ENCODE data around the gene HS3ST6. TPM values are rescaled to one million over a fixed set of nuclear protein-coding genes. Genes with fewer than 3 reads are reported as not detected.
A peak's percentile ranks its signal among the peaks of the same experiment; 100 is the strongest.

Gene HS3ST6
- total and polyA plus RNA-seq, 2 of the 13 experiments (the other 11 are each of a cell fraction or from before 2014, with no cell fraction given), result not detected

GRCh38 chr16:1946495-1947368 is 28.5 kb upstream of the HS3ST6 start (continued):
- TF ChIP-seq ZBTB37 (CRISPR knock-in tag; IDR thresholded peaks at IDR 0.05), result no peak
- no peak for TF ChIP-seq ZNF670 (CRISPR knock-in tag; IDR thresholded peaks at IDR 0.05; ENCODE audit: borderline replicate concordance)
- TF ChIP-seq GABPA (IDR thresholded peaks at IDR 0.05; ENCODE audit: low read depth, low read length), result no peak
- TF ChIP-seq GABPA (CRISPR knock-in tag; IDR thresholded peaks at IDR 0.05; ENCODE audit: low read depth), result 0 out of 2 replicates have a peak, but pooled peaks have one; percentile 22
- TF ChIP-seq ZNF382 (CRISPR knock-in tag; IDR thresholded peaks at IDR 0.05; ENCODE audit: borderline replicate concordance), result no peak
- peak; percentile 90 for TF ChIP-seq HNRNPL (IDR thresholded peaks at IDR 0.05; ENCODE audit: low read depth, low read length)
- no peak for TF ChIP-seq ZNF530 (CRISPR knock-in tag; IDR thresholded peaks at IDR 0.05; ENCODE audit: low read depth)
- no peak for TF ChIP-seq ZNF354B (CRISPR knock-in tag; IDR thresholded peaks at IDR 0.05)
- TF ChIP-seq RFXANK (CRISPR knock-in tag; IDR thresholded peaks at IDR 0.05), result no peak
- TF ChIP-seq NONO (IDR thresholded peaks at IDR 0.05), result no peak
- no peak for TF ChIP-seq NONO (CRISPR knock-in tag; conservative IDR thresholded peaks at IDR 0.05)
- TF ChIP-seq ZNF790 (CRISPR knock-in tag; IDR thresholded peaks at IDR 0.05; ENCODE audit: borderline replicate concordance), result no peak
- TF ChIP-seq ZFP36L2 (CRISPR knock-in tag; IDR thresholded peaks at IDR 0.05), result no peak
- no peak for TF ChIP-seq HNF1A (IDR thresholded peaks at IDR 0.05; ENCODE audit: low read depth)
- no peak for TF ChIP-seq HNF1A (CRISPR knock-in tag; IDR thresholded peaks at IDR 0.05; ENCODE audit: borderline replicate concordance)
- no peak for TF ChIP-seq ZNF20 (CRISPR knock-in tag; IDR thresholded peaks at IDR 0.05)
- TF ChIP-seq CAMTA2 (CRISPR knock-in tag; IDR thresholded peaks at IDR 0.05; ENCODE audit: borderline replicate concordance), result no peak
- no peak for TF ChIP-seq TGIF2 (CRISPR knock-in tag; IDR thresholded peaks at IDR 0.05)
- TF ChIP-seq TP53 (CRISPR knock-in tag; conservative IDR thresholded peaks at IDR 0.05), result no peak
- TF ChIP-seq WIZ (CRISPR knock-in tag; IDR thresholded peaks at IDR 0.05), result no peak
- no peak for TF ChIP-seq KAT2B (IDR thresholded peaks at IDR 0.05; ENCODE audit: borderline replicate concordance, low read depth, low read length)
- TF ChIP-seq ZSCAN22 (CRISPR knock-in tag; IDR thresholded peaks at IDR 0.05), result no peak
- no peak for TF ChIP-seq ZNF329 (CRISPR knock-in tag; IDR thresholded peaks at IDR 0.05; ENCODE audit: low read depth)
- TF ChIP-seq ZNF513 (CRISPR knock-in tag; conservative IDR thresholded peaks at IDR 0.05), result no peak
